Gastroesophageal sphincter (tissue), 3 donors: Measurements from ENCODE around the gene PIK3C2G.

ENCODE experiments used
- CTCF ChIP-seq, 4 experiments: fragments of 200-600 bp in 2 of 4; fragments of 450-650 bp in 2 of 4; sonication (generic) in 1 of 4; IDR thresholded peaks; one replicate each; pipeline ENCODE4 v1.5.1; 2017 to 2019; ENCODE audit warnings: antibody characterized with exemption in 4 of 4, mild to moderate bottlenecking in 2 of 4, moderate library complexity in 2 of 4
- POLR2A ChIP-seq, 2 donors: fragments of 450-650 bp; IDR thresholded peaks; one replicate each; pipeline ENCODE4 v1.6.1; 2017; ENCODE audit warnings: antibody characterized with exemption in 2 of 2, mild to moderate bottlenecking in 2 of 2, moderate library complexity in 1 of 2

DNA sequence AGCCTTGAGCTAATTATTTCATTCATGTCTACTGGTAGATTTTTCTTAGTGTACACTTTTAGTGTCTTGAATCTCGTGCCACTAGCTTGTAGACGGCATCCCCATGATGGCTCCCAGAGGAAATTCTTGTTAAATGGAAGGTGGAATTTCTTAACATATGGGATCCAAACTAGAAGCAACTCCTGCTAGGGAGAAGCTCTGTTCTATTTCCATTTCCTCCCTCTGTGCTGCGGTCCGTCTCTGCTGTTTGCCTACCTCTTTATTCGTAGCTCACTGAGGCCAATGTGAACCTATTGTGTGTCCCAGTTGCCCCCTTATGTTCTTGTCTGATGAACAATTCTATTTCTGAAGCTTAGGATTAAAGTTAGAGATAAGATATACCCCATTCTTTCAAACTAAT is 588 bp downstream of the PIK3C2G start:
- TF ChIP-seq POLR2A (IDR thresholded peaks at IDR 0.05) (no peak), CTCF (IDR thresholded peaks at IDR 0.05) (no peak)
